HCT116 (cell line): ENCODE data around the gene KNL1. TPM values are rescaled to one million over a fixed set of nuclear protein-coding genes. Genes with fewer than 3 reads are reported as not detected.

Experiments used
- ATAC-seq: fragments of 200-7000 bp; cut with Tn5 transposase; 2 replicates; pipeline ENCODE4 v1.9.1; 2020; ENCODE audit warnings: mild to moderate bottlenecking, moderate library complexity
- BruUV-seq: library from RNA; stranded (reverse); fragments of 400-500 nt; replicated peaks from 2 replicates; lab custom pipeline; 2021; lab: Mats Ljungman, UMichigan
- CTCF ChIA-PET: fragments of 300-600 bp; sonication (Branson Sonifier 250); formaldehyde crosslinking; loops from one replicate; lab custom pipeline; 2021; ENCODE audit warnings: antibody characterized with exemption; lab: Charles Lee
- POLR2A ChIA-PET: fragments of 300-600, 350-600 bp; sonication (Branson Sonifier 250); formaldehyde crosslinking; loops from one replicate; lab custom pipeline; 2021; ENCODE audit warnings: antibody characterized with exemption; lab: Charles Lee
- RAD21 ChIA-PET, 2 experiments: fragments of 300-600 bp; sonication (Branson Sonifier 250); formaldehyde crosslinking; loops; one replicate each; lab custom pipeline; 2023; ENCODE audit warnings: low total read pairs in 2 of 2; ENCODE audit not compliant: uncharacterized antibody in 2 of 2, unreplicated experiment in 2 of 2, low non-redundant PET in 1 of 2; lab: Charles Lee
- DNase-seq: peaks from one replicate; pipeline ENCODE4 v3.0.0-alpha.2; 2010; ENCODE audit warnings: low read depth, low spot score
- H2AFZ ChIP-seq: fragments of 200-600 bp; shearing (Covaris generic), sonication (generic); 2 replicates; pipeline ENCODE4 v1.6.1; 2017; ENCODE audit warnings: low read depth, mixed run types, mixed read lengths, antibody characterized with exemption, low read length; ENCODE audit not compliant: poor library complexity, severe bottlenecking
- H3K27ac ChIP-seq: 2 replicates; pipeline ENCODE4 v1.5.1; 2012; ENCODE audit warnings: low read depth, low read length
- H3K27me3 ChIP-seq: fragments of 200-600 bp; sonication (generic); 2 replicates; pipeline ENCODE4 v1.6.1; 2016; ENCODE audit warnings: mixed run types, low read length, mixed read lengths; ENCODE audit not compliant: insufficient read depth
- H3K36me3 ChIP-seq, 2 experiments: fragments of 200-500 bp in 1 of 2; fragments of 200-600 bp in 1 of 2; sonication (Bioruptor generic) in 1 of 2; sonication (generic) in 1 of 2; 2 replicates each; pipeline versions ENCODE4 v1.5.1 to v1.6.1; 2014 to 2016; ENCODE audit warnings: low read length in 2 of 2, inconsistent platforms in 1 of 2, mixed read lengths in 1 of 2, mixed run types in 1 of 2; ENCODE audit not compliant: insufficient read depth in 2 of 2, control insufficient read depth in 1 of 2
- H3K4me1 ChIP-seq, 2 experiments: fragments of 200-600 bp in 1 of 2; sonication (generic) in 1 of 2; 2 replicates each; pipeline versions ENCODE4 v1.5.1 to v1.6.1; 2012 to 2017; ENCODE audit warnings: low read length in 2 of 2, inconsistent platforms in 1 of 2, mild to moderate bottlenecking in 1 of 2, mixed read lengths in 1 of 2, mixed run types in 1 of 2, moderate library complexity in 1 of 2; ENCODE audit not compliant: insufficient read depth in 2 of 2, control insufficient read depth in 1 of 2
- H3K4me2 ChIP-seq: fragments of 200-600 bp; sonication (generic); 2 replicates; pipeline ENCODE4 v1.6.1; 2017; ENCODE audit warnings: mixed run types, low read length, mixed read lengths
- H3K4me3 ChIP-seq, 2 experiments: fragments of 200-600 bp in 1 of 2; sonication (generic) in 1 of 2; replicated peaks in 1 of 2; 2 replicates each; pipeline ENCODE4 v1.5.1; 2011 to 2016; ENCODE audit warnings: low read length in 2 of 2, control low read depth in 1 of 2, low read depth in 1 of 2, mild to moderate bottlenecking in 1 of 2, mixed read lengths in 1 of 2, mixed run types in 1 of 2
- H3K79me2 ChIP-seq: fragments of 200-600 bp; sonication (generic); 2 replicates; pipeline ENCODE4 v1.6.1; 2017; ENCODE audit warnings: mild to moderate bottlenecking, mixed run types, low read length, moderate library complexity, mixed read lengths; ENCODE audit not compliant: insufficient read depth
- H3K9ac ChIP-seq: fragments of 200-600 bp; sonication (generic); 2 replicates; pipeline ENCODE4 v1.6.1; 2016; ENCODE audit warnings: low read length, mixed read lengths
- H3K9me2 ChIP-seq: fragments of 200-600 bp; sonication (generic), shearing (Covaris generic); 2 replicates; pipeline ENCODE4 v1.6.1; 2017; ENCODE audit warnings: mixed run types, mild to moderate bottlenecking, moderate library complexity; ENCODE audit not compliant: insufficient read depth
- H3K9me3 ChIP-seq, 2 experiments: fragments of 200-500 bp in 1 of 2; fragments of 200-600 bp in 1 of 2; sonication (Bioruptor generic) in 1 of 2; sonication (generic) in 1 of 2; 2 replicates each; pipeline ENCODE4 v1.6.1; 2014 to 2017; ENCODE audit warnings: low read length in 2 of 2, mixed read lengths in 2 of 2, inconsistent platforms in 1 of 2, low read depth in 1 of 2, mild to moderate bottlenecking in 1 of 2, mixed run types in 1 of 2, moderate library complexity in 1 of 2; ENCODE audit not compliant: control insufficient read depth in 1 of 2, insufficient read depth in 1 of 2
- H4K20me1 ChIP-seq: fragments of 200-600 bp; sonication (generic), shearing (Covaris generic); 2 replicates; pipeline ENCODE4 v1.6.1; 2017; ENCODE audit warnings: mixed run types, mild to moderate bottlenecking, moderate library complexity; ENCODE audit not compliant: insufficient read depth
- FOSL1 ChIP-seq: IDR thresholded peaks from 2 replicates; pipeline ENCODE4 v1.6.1; 2012; ENCODE audit warnings: low read depth
- POLR2AphosphoS5 ChIP-seq: IDR thresholded peaks from 2 replicates; pipeline ENCODE4 v1.6.1; 2011; ENCODE audit warnings: mild to moderate bottlenecking, low read depth, low read length, moderate library complexity
- SRF ChIP-seq: IDR thresholded peaks from 2 replicates; pipeline ENCODE4 v1.6.1; 2012; ENCODE audit warnings: low read depth
- intact Hi-C: fragments of 100-400 bp; cut with micrococcal nuclease; formaldehyde crosslinking; loops from 2 replicates; pipeline ENCODE4 v1.10.0; 2022
- total RNA-seq: library from RNA; stranded (reverse); gene quantifications from one replicate; pipeline ENCODE4 v1.2.1, GENCODE V29; 2021; ENCODE audit not compliant: unreplicated experiment
- TF ChIP-seq, protein P1 (sequence below): IDR thresholded peaks from 2 replicates; pipeline ENCODE4 v1.6.1; 2011; ENCODE audit warnings: mild to moderate bottlenecking, low read length, moderate library complexity; ENCODE audit not compliant: insufficient replicate concordance; ENCODE audit errors: extremely low read depth
- TF ChIP-seq, protein P2 (sequence below): IDR thresholded peaks from 2 replicates; pipeline ENCODE4 v1.6.1; 2012; ENCODE audit warnings: low read depth
- TF ChIP-seq, protein P3 (sequence below): IDR thresholded peaks from 2 replicates; pipeline ENCODE4 v1.6.1; 2012

The KNL1 gene
- total RNA-seq, 1 experiment from 2014 or later = 30.6 TPM

DNA sequence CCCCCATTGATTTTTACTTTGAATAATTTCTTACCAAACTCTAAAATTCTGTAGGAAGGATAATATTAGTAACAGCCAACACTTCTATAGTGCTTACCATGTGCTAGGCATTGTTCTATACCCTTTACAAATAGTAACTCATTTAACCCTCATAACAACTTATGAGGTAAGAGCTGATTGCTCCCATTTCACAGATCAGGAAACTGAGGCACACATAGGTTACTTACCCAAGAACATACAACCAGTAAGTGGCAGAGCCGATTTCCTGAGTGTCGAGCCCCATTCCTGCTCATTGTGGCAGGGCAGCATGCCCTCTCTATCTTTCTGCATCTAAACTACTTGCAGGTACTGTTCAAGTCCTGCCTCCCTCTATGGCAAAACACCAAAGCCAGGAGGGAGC is 38.2 kb upstream of the KNL1 start:
- ChIA-PET RAD21 (no interaction called here), POLR2A (no interaction called here)
- Histone ChIP-seq H3K4me1 (no peaks in the 10 kb centered on the region), H3K27me3 (no peaks in the 10 kb centered on the region), H3K79me2 (no peaks in the 10 kb centered on the region), H3K4me2 (no peak overlapping the region), H3K36me3 (peaks cover 3 to 10% of the 10 kb centered on the region in 2 experiments; a peak in 2 of 4 replicates), H3K9me3 (no peaks in the 10 kb centered on the region), H4K20me1 (no peaks in the 10 kb centered on the region), H2AFZ (no peak overlapping the region)
- no peak for ATAC-seq
- intact Hi-C loops = no loop called here
- no peak for DNase-seq
- BruUV-seq = no TSS peak
- TF ChIP-seq, protein P1, sequence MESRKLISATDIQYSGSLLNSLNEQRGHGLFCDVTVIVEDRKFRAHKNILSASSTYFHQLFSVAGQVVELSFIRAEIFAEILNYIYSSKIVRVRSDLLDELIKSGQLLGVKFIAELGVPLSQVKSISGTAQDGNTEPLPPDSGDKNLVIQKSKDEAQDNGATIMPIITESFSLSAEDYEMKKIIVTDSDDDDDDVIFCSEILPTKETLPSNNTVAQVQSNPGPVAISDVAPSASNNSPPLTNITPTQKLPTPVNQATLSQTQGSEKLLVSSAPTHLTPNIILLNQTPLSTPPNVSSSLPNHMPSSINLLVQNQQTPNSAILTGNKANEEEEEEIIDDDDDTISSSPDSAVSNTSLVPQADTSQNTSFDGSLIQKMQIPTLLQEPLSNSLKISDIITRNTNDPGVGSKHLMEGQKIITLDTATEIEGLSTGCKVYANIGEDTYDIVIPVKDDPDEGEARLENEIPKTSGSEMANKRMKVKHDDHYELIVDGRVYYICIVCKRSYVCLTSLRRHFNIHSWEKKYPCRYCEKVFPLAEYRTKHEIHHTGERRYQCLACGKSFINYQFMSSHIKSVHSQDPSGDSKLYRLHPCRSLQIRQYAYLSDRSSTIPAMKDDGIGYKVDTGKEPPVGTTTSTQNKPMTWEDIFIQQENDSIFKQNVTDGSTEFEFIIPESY = no peak
- TF ChIP-seq SRF = no peak
- TF ChIP-seq FOSL1 = no peak
- TF ChIP-seq, protein P2, sequence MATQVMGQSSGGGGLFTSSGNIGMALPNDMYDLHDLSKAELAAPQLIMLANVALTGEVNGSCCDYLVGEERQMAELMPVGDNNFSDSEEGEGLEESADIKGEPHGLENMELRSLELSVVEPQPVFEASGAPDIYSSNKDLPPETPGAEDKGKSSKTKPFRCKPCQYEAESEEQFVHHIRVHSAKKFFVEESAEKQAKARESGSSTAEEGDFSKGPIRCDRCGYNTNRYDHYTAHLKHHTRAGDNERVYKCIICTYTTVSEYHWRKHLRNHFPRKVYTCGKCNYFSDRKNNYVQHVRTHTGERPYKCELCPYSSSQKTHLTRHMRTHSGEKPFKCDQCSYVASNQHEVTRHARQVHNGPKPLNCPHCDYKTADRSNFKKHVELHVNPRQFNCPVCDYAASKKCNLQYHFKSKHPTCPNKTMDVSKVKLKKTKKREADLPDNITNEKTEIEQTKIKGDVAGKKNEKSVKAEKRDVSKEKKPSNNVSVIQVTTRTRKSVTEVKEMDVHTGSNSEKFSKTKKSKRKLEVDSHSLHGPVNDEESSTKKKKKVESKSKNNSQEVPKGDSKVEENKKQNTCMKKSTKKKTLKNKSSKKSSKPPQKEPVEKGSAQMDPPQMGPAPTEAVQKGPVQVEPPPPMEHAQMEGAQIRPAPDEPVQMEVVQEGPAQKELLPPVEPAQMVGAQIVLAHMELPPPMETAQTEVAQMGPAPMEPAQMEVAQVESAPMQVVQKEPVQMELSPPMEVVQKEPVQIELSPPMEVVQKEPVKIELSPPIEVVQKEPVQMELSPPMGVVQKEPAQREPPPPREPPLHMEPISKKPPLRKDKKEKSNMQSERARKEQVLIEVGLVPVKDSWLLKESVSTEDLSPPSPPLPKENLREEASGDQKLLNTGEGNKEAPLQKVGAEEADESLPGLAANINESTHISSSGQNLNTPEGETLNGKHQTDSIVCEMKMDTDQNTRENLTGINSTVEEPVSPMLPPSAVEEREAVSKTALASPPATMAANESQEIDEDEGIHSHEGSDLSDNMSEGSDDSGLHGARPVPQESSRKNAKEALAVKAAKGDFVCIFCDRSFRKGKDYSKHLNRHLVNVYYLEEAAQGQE = no peak
- no peak for TF ChIP-seq POLR2AphosphoS5
- TF ChIP-seq, protein P3, sequence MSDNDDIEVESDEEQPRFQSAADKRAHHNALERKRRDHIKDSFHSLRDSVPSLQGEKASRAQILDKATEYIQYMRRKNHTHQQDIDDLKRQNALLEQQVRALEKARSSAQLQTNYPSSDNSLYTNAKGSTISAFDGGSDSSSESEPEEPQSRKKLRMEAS = no peak
- TF ChIP-seq, all 23 proteins: peak for 0
- Histone ChIP-seq H3K4me3 (no peak overlapping the region), H3K27ac (no peak overlapping the region), H3K9me2 (no peaks in the 10 kb centered on the region), H3K9ac (no peak overlapping the region)
- CTCF ChIA-PET = no interaction called here
